Activated CD8-positive, alpha-beta T cell treated with anti-CD3 and anti-CD28 coated beads, Interleukin-2, amount 10 ng/mL, durations not matched to agents 7 days and 5 days (primary cell): Measurements from ENCODE around the gene RDX. TPM values are rescaled to one million over a fixed set of nuclear protein-coding genes. Genes with fewer than 3 reads are reported as not detected.
"Not testable (repeated sequence)": the region's sequence is repeated elsewhere in the genome, so short reads cannot be mapped to it uniquely, and the experiment has no call there.

Experiments
- ATAC-seq: fragments of 150-1000 bp; cut with Tn5 transposase; one replicate; pipeline ENCODE4 v1.10.0; 2021; ENCODE audit warnings: moderate library complexity
- CTCF ChIA-PET: fragments of 350-600 bp; sonication (Branson Sonifier 250); formaldehyde crosslinking; loops from one replicate; lab custom pipeline; 2021; ENCODE audit warnings: antibody characterized with exemption; lab: Charles Lee
- POLR2A ChIA-PET: fragments of 350-600 bp; sonication (Branson Sonifier 250); formaldehyde crosslinking; loops from one replicate; lab custom pipeline; 2021; ENCODE audit warnings: antibody characterized with exemption; lab: Charles Lee
- DNase-seq: peaks from one replicate; pipeline ENCODE4 v3.0.0-alpha.2; 2020
- H3K27ac Mint-ChIP-seq: one replicate; pipeline ENCODE4 v1.8.0; 2021; ENCODE audit warnings: mild to moderate bottlenecking, mixed read lengths
- H3K27me3 Mint-ChIP-seq: one replicate; pipeline ENCODE4 v1.8.0; 2021; ENCODE audit warnings: low read depth, mixed read lengths
- H3K36me3 Mint-ChIP-seq: one replicate; pipeline ENCODE4 v1.8.0; 2021; ENCODE audit warnings: low read depth, mixed read lengths
- H3K4me1 Mint-ChIP-seq: one replicate; pipeline ENCODE4 v1.8.0; 2021; ENCODE audit warnings: low read depth, mixed read lengths
- H3K4me3 Mint-ChIP-seq: one replicate; pipeline ENCODE4 v1.8.0; 2021; ENCODE audit warnings: mild to moderate bottlenecking, mixed read lengths
- H3K9me3 Mint-ChIP-seq: one replicate; pipeline ENCODE4 v1.8.0; 2022; ENCODE audit warnings: mixed read lengths; ENCODE audit not compliant: insufficient read depth
- total RNA-seq, 2 experiments: library from RNA; stranded (reverse); gene quantifications; one replicate each; pipeline ENCODE4 v1.2.3, GENCODE V29; 2021

RDX gene
- total RNA-seq, 2 experiments from 2014 or later: 37.9 to 39.6 TPM

DNA sequence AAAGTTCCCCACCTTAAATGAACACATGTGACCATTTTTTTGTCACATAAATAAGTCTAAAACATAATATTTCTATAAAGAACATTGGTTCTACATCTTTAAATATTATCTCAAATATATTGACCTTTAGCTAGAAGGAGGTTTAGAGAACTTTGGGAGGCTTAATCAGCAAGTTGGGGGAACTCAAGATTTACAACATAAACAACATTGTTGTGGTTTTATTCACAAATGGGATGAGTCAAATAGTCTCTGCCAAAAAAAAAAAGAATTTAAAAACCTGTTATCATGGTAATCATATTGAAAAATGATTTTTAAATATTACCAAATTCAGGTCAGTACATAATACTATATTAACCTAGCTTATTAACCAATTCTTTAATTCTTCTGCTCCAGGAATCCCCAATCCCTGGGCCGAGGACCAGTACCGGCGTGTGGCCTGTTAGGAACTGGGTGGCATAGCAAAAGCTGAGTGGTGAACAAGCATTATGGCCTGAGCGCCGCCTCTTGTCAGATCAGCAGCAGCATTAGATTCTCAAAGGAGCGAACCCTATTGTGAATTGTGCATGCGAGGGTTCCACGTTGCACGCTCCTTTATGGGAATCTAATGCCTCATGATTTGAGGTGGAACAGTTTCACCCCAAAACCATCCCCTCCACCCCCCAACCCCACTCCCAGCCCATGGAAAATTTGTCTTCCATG lies 98.2 kb downstream of the RDX start:
- ATAC-seq (no peak), DNase-seq (no peak)
- no peak overlapping the region for H3K27ac Mint-ChIP-seq
- ChIA-PET POLR2A (no interaction called here), CTCF (interaction anchor here (0.8 to 7.5 kb wide), 4 partner anchors 74 to 234 kb away, joined by 3 to 100 read pairs (median 4); partner anchors contain the start of gene FDX1)
- H3K27me3 Mint-ChIP-seq: peaks cover 2% of the 10 kb centered on the region
- no peaks in the 10 kb centered on the region for H3K9me3 Mint-ChIP-seq
- H3K4me3 Mint-ChIP-seq: no peak overlapping the region
- H3K36me3 Mint-ChIP-seq: no peaks in the 10 kb centered on the region
- H3K4me1 Mint-ChIP-seq: no peaks in the 10 kb centered on the region

GRCh38 chr11:110196884-110197420 lies 99.5 kb downstream of the RDX start:
- POLR2A ChIA-PET: no interaction called here
- Mint-ChIP-seq H3K36me3 (no peaks in the 10 kb centered on the region), H3K4me3 (no peak overlapping the region), H3K4me1 (peaks cover 12% of the 10 kb centered on the region), H3K9me3 (no peaks in the 10 kb centered on the region), H3K27me3 (peaks cover 7% of the 10 kb centered on the region), H3K27ac (no peak overlapping the region)
- no peak for ATAC-seq
- no peak for DNase-seq
- CTCF ChIA-PET: interaction anchor here (0.8 to 7.5 kb wide), 3 partner anchors 75 to 235 kb away, joined by 3 to 100 read pairs (median 3); partner anchors contain the start of gene FDX1

- POLR2A ChIA-PET: no interaction called here
- H3K9me3 Mint-ChIP-seq: no peaks in the 10 kb centered on the region
- H3K27ac Mint-ChIP-seq: no peak overlapping the region
- no peak for ATAC-seq
- no peak overlapping the region for H3K4me3 Mint-ChIP-seq
- CTCF ChIA-PET: interaction anchor here (7.5 kb wide), 1 partner anchor 235 kb away, joined by 100 read pairs; the partner anchor contains the start of gene FDX1
- peaks cover 10% of the 10 kb centered on the region for H3K27me3 Mint-ChIP-seq
- DNase-seq: no peak
- peaks cover 14% of the 10 kb centered on the region for H3K4me1 Mint-ChIP-seq
- H3K36me3 Mint-ChIP-seq: no peaks in the 10 kb centered on the region
Observed at GRCh38 chr11:110196241-110196754, 100.1 kb downstream of the RDX start.

DNA sequence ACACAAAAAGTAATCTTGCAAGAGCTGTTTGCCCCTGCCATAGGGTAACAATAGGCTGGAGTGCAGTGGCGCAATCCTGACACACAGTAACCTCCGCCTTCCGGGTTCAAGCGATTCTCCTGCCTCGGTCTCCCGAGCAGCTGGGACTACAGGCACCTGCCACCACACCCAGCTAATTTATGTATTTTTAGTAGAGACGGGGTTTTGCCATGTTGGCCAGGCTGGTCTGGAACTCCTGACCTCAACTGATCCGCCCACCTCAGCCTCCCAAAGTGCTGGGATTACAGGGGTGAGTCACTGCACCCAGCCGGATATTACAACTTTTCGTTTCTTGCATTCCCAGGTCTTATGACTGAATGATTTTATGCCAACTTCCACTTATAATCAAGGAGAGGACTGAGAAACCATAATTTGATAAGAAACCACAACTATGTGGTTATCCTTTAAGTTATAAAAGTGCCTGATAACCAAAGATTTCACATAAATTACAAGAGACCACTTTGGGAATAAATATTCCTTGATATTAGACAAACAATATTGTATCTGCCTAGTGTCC lies 102.1 kb downstream of the RDX start:
- CTCF ChIA-PET: interaction anchor here (1.0 to 1.1 kb wide), 2 partner anchors 181 to 238 kb away, joined by 3 to 4 read pairs; no protein-coding TSS in a partner anchor
- POLR2A ChIA-PET, H3K27ac Mint-ChIP-seq: not testable (repeated sequence)

GRCh38 chr11:110192604-110193282 lies 103.7 kb downstream of the RDX start:
- H3K9me3 Mint-ChIP-seq, H3K27ac Mint-ChIP-seq, H3K4me3 Mint-ChIP-seq, H3K36me3 Mint-ChIP-seq, POLR2A ChIA-PET, DNase-seq: not testable (repeated sequence)
- Mint-ChIP-seq H3K4me1 (peaks cover 14% of the 10 kb centered on the region), H3K27me3 (peaks cover 23% of the 10 kb centered on the region)
- CTCF ChIA-PET: interaction anchor here (1.1 to 2.5 kb wide), 2 partner anchors 8 to 184 kb away, joined by 4 to 12 read pairs; no protein-coding TSS in a partner anchor
- peak; percentile 47 for ATAC-seq

More for the DNA sequence above, 102.1 kb downstream of the RDX start:
- Mint-ChIP-seq H3K4me1 (peaks cover 14% of the 10 kb centered on the region), H3K27me3 (peaks cover 23% of the 10 kb centered on the region)
- not testable (repeated sequence) for DNase-seq, H3K36me3 Mint-ChIP-seq, ATAC-seq, H3K9me3 Mint-ChIP-seq, H3K4me3 Mint-ChIP-seq

DNA sequence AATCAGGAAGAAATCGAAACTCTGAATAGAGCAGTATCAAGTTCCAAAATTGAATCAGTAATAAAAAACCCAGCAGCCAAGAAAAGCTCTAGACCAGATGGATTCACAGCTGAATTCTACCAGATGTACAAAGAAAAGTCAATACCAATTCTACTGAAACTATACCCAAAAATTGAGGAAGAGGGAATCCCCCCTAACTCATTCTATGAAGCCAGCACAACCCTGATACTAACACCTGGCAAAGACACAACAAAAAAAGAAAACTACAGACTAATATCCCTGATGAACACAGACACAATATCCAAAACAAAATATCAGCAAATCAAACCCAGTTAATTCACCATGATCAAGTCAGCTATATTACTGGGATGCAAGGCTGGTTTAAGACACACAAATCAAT lies 105.5 kb downstream of the RDX start:
- no peak for DNase-seq
- POLR2A ChIA-PET: no interaction called here
- H3K4me1 Mint-ChIP-seq: peaks cover 14% of the 10 kb centered on the region
- no peak overlapping the region for H3K27ac Mint-ChIP-seq
- no peak for ATAC-seq
- H3K36me3 Mint-ChIP-seq: no peaks in the 10 kb centered on the region
- CTCF ChIA-PET: interaction anchor here (2.5 kb wide), 1 partner anchor 10 kb away, joined by 12 read pairs; no protein-coding TSS in a partner anchor
- no peaks in the 10 kb centered on the region for H3K9me3 Mint-ChIP-seq
- H3K4me3 Mint-ChIP-seq: no peak overlapping the region
- peaks cover 23% of the 10 kb centered on the region for H3K27me3 Mint-ChIP-seq

DNA sequence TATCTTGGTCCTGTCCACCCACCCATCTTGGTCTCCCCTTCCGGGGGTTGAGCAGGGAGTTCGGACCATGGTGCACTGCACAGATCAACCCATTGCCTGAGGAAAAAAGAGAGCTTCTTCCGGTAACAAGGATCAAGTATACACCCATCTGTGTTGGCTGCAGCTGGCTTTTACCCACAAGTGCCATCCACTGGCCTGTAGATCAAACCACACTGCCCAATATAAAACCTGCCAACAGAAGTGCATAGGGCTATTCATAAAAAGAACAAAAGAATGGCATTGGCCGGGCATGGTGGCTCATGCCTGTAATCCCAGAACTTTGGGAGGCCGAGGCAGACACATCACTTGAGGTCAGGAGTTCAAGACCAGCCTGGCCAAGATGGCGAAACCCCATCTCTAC lies 108.7 kb downstream of the RDX start:
- Mint-ChIP-seq H3K27me3 (peaks cover 17% of the 10 kb centered on the region), H3K9me3 (no peaks in the 10 kb centered on the region), H3K27ac (no peak overlapping the region), H3K4me3 (no peak overlapping the region), H3K36me3 (no peaks in the 10 kb centered on the region), H3K4me1 (peaks cover 10% of the 10 kb centered on the region)
- DNase-seq (no peak), ATAC-seq (no peak)
- ChIA-PET POLR2A (no interaction called here), CTCF (interaction anchor here (1.0 kb wide), 1 partner anchor 14 kb away, joined by 3 read pairs; no protein-coding TSS in a partner anchor)

DNA sequence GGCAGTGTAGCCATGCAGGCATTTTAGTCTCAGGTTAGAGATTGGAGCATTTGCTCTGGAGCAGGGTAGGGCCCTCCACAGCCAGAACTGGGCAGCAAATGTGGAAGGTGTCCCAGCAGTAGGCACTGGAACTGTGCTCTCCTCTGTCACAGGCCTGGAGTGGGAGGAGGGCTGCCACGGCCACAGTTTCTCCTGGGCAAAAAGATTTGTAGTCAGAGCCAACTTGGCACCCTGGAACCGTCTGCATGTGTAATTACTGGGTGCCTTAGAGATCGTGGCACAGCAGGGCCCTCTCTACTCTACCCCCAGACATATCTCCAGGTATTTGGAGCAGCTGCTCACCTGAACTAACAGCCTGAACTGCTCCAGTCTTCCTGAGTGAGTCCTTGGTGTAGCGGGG lies 109.5 kb downstream of the RDX start:
- no peaks in the 10 kb centered on the region for H3K36me3 Mint-ChIP-seq
- no peak for ATAC-seq
- no peaks in the 10 kb centered on the region for H3K9me3 Mint-ChIP-seq
- H3K27me3 Mint-ChIP-seq: peaks cover 15% of the 10 kb centered on the region
- no peak overlapping the region for H3K27ac Mint-ChIP-seq
- peaks cover under 1% of the 10 kb centered on the region for H3K4me1 Mint-ChIP-seq
- ChIA-PET POLR2A (no interaction called here), CTCF (no interaction called here)
- DNase-seq: no peak
- H3K4me3 Mint-ChIP-seq: no peak overlapping the region

GRCh38 chr11:110186456-110186855 lies 110.0 kb downstream of the RDX start:
- no peaks in the 10 kb centered on the region for H3K36me3 Mint-ChIP-seq
- ChIA-PET CTCF (no interaction called here), POLR2A (no interaction called here)
- H3K4me3 Mint-ChIP-seq: no peak overlapping the region
- no peaks in the 10 kb centered on the region for H3K9me3 Mint-ChIP-seq
- no peaks in the 10 kb centered on the region for H3K4me1 Mint-ChIP-seq
- peaks cover 14% of the 10 kb centered on the region for H3K27me3 Mint-ChIP-seq
- no peak for DNase-seq
- ATAC-seq: no peak
- no peak overlapping the region for H3K27ac Mint-ChIP-seq

GRCh38 chr11:110185599-110185998 lies 110.8 kb downstream of the RDX start:
- no peaks in the 10 kb centered on the region for H3K36me3 Mint-ChIP-seq
- H3K4me3 Mint-ChIP-seq: no peak overlapping the region
- no peaks in the 10 kb centered on the region for H3K4me1 Mint-ChIP-seq
- H3K27me3 Mint-ChIP-seq: peaks cover 6% of the 10 kb centered on the region
- DNase-seq: no peak
- ChIA-PET POLR2A (no interaction called here), CTCF (no interaction called here)
- H3K27ac Mint-ChIP-seq: no peak overlapping the region
- ATAC-seq: no peak
- no peaks in the 10 kb centered on the region for H3K9me3 Mint-ChIP-seq

- H3K36me3 Mint-ChIP-seq: no peaks in the 10 kb centered on the region
- H3K27me3 Mint-ChIP-seq: peaks cover 3% of the 10 kb centered on the region
- ChIA-PET POLR2A (no interaction called here), CTCF (interaction anchor here (0.7 kb wide), 1 partner anchor 11 kb away, joined by 3 read pairs; no protein-coding TSS in a partner anchor)
- DNase-seq: no peak
- no peak overlapping the region for H3K4me3 Mint-ChIP-seq
- no peaks in the 10 kb centered on the region for H3K9me3 Mint-ChIP-seq
- H3K27ac Mint-ChIP-seq: no peak overlapping the region
- no peak for ATAC-seq
- no peaks in the 10 kb centered on the region for H3K4me1 Mint-ChIP-seq
Observed at GRCh38 chr11:110185121-110185591, 111.3 kb downstream of the RDX start.
